ENCODE measurements around the gene PLXNA2.

DNA sequence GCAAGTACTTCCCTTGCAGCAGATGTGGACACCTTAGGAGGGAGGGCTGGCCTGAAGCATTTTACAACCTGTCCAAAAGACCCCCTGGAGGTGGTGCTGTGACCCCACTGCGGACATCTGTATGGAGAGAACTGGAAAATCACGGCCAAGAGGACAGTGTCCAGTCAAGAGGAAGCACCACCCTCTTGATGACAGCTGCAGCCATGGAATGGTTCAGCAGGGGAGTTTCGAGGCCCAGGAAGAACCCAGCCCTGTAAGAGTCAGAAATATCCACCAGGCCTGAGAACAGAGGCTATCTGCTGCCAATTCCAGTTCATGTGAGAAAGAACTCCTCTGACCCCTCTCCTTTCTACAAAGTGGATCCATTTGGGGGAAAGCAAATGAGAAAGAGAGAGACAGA, 126.8 kb downstream of the PLXNA2 start:
- TF ChIP-seq, protein P1, sequence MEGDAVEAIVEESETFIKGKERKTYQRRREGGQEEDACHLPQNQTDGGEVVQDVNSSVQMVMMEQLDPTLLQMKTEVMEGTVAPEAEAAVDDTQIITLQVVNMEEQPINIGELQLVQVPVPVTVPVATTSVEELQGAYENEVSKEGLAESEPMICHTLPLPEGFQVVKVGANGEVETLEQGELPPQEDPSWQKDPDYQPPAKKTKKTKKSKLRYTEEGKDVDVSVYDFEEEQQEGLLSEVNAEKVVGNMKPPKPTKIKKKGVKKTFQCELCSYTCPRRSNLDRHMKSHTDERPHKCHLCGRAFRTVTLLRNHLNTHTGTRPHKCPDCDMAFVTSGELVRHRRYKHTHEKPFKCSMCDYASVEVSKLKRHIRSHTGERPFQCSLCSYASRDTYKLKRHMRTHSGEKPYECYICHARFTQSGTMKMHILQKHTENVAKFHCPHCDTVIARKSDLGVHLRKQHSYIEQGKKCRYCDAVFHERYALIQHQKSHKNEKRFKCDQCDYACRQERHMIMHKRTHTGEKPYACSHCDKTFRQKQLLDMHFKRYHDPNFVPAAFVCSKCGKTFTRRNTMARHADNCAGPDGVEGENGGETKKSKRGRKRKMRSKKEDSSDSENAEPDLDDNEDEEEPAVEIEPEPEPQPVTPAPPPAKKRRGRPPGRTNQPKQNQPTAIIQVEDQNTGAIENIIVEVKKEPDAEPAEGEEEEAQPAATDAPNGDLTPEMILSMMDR (IDR thresholded peaks at IDR 0.05): no peak
- no peak for TF ChIP-seq POLR2A (IDR thresholded peaks at IDR 0.05)

All from body of pancreas (tissue), 4 donors.